Measurements from ENCODE around the gene ATG2A. TPM values are rescaled to one million over a fixed set of nuclear protein-coding genes. Genes with fewer than 3 reads are reported as not detected.

The ATG2A gene
- total and polyA plus RNA-seq, 7 experiments from 2014 or later: 3.4 to 105 (median 33.5) TPM

- ChIA-PET POLR2A (interaction anchor here (0.6 to 29.3 kb wide), 10 partner anchors 15 to 694 kb away, joined by 3 to 1324 read pairs (median 6); partner anchors contain the start of genes CDC42BPG, EHD1, MAP4K2 and SF1), CTCF (interaction anchor here (1.4 to 29.8 kb wide), 4 partner anchors 8 to 19 kb away, joined by 5 to 945 read pairs (median 158); partner anchors contain the start of gene EHD1)
- Mint-ChIP-seq H3K9me3 (peaks cover 0 to 5% (median 0%) of the 10 kb centered on the region in 11 donors), H3K27me3 (no peaks in the 10 kb centered on the region), H3K27ac (peak overlapping the region; percentile 78 to 97 (median 93)), H3K36me3 (peaks cover 9 to 46% (median 27%) of the 10 kb centered on the region in 5 donors), H3K4me1 (peaks cover 70 to 92% (median 80%) of the 10 kb centered on the region in 7 donors), H3K4me3 (peak overlapping the region; percentile 75 to 86 (median 81))
- no peaks in the 10 kb centered on the region for H3K9me3 ChIP-seq (ENCODE audit: control insufficient read depth in 2 of 3, low read length in 3 of 3)
- ATAC-seq (no peak), DNase-seq (no peak)
- H3K4me1 ChIP-seq (ENCODE audit: control insufficient read depth in 2 of 2, insufficient read depth in 2 of 2, low read length in 2 of 2): peaks cover 83 to 97% of the 10 kb centered on the region in 2 donors
- intact Hi-C loops (cut with micrococcal nuclease): loop anchor here (1.0 kb wide), 3 partner anchors 9 to 18 kb away; partner anchors contain the start of gene EHD1 (in 2 of the 2)
- H3K27me3 ChIP-seq (ENCODE audit: control insufficient read depth in 2 of 2, insufficient read depth in 2 of 2, low read length in 2 of 2): no peaks in the 10 kb centered on the region
- peaks cover 12 to 49% (median 15%) of the 10 kb centered on the region in 3 experiments for H3K36me3 ChIP-seq (ENCODE audit: control insufficient read depth in 2 of 3, insufficient read depth in 3 of 3, low read length in 3 of 3)
- peak overlapping the region; percentile 64 for H3K4me3 ChIP-seq (ENCODE audit: low read length)
- H3K27ac ChIP-seq (ENCODE audit: low read depth, low read length): peak overlapping the region; percentile 67
Measured at GRCh38 chr11:64869571-64870175, 47.3 kb downstream of the ATG2A start.

GRCh38 chr11:64868904-64869570 is 48.0 kb downstream of the ATG2A start:
- Histone ChIP-seq H3K4me1 (ENCODE audit: control insufficient read depth in 2 of 2, insufficient read depth in 2 of 2, low read length in 2 of 2) (peaks cover 84 to 97% of the 10 kb centered on the region in 2 donors), H3K4me3 (ENCODE audit: low read length) (peak overlapping the region; percentile 64), H3K27me3 (ENCODE audit: control insufficient read depth in 2 of 2, insufficient read depth in 2 of 2, low read length in 2 of 2) (no peaks in the 10 kb centered on the region), H3K9me3 (ENCODE audit: control insufficient read depth in 2 of 3, low read length in 3 of 3) (no peaks in the 10 kb centered on the region), H3K27ac (ENCODE audit: low read depth, low read length) (peak overlapping the region; percentile 67), H3K36me3 (ENCODE audit: control insufficient read depth in 2 of 3, insufficient read depth in 3 of 3, low read length in 3 of 3) (peaks cover 10 to 43% (median 12%) of the 10 kb centered on the region in 3 experiments)
- H3K4me3 Mint-ChIP-seq: peak overlapping the region; percentile 75 to 86 (median 81)
- ATAC-seq (peak; percentile 47), DNase-seq (peak in 1 of 9 donors; percentile 39)
- intact Hi-C loops (cut with micrococcal nuclease): loop anchor here (1.0 kb wide), 3 partner anchors 9 to 18 kb away; partner anchors contain the start of gene EHD1 (in 2 of the 2)
- peaks cover 65 to 92% (median 76%) of the 10 kb centered on the region in 7 donors for H3K4me1 Mint-ChIP-seq
- peaks cover 9 to 42% (median 23%) of the 10 kb centered on the region in 5 donors for H3K36me3 Mint-ChIP-seq
- ChIA-PET POLR2A (interaction anchor here (0.6 to 29.3 kb wide), 10 partner anchors 15 to 694 kb away, joined by 3 to 1324 read pairs (median 6); partner anchors contain the start of genes CDC42BPG, EHD1, MAP4K2 and SF1), CTCF (interaction anchor here (3.1 to 29.8 kb wide), 3 partner anchors 10 to 18 kb away, joined by 35 to 945 read pairs (median 280); partner anchors contain the start of gene EHD1)
- H3K27ac Mint-ChIP-seq: peak overlapping the region; percentile 86 to 97 (median 93)
- H3K9me3 Mint-ChIP-seq: peaks cover 0 to 5% (median 0%) of the 10 kb centered on the region in 11 donors
- no peaks in the 10 kb centered on the region for H3K27me3 Mint-ChIP-seq

GRCh38 chr11:64867748-64868462 is 49.1 kb downstream of the ATG2A start:
- H3K36me3 Mint-ChIP-seq: peaks cover 9 to 36% (median 23%) of the 10 kb centered on the region in 5 donors
- CTCF ChIA-PET: interaction anchor here (0.7 to 29.8 kb wide), 4 partner anchors 9 to 42 kb away, joined by 4 to 945 read pairs (median 158); partner anchors contain the start of gene EHD1
- DNase-seq: no peak

GRCh38 chr11:64866173-64866491 is 50.9 kb downstream of the ATG2A start:
- CTCF ChIA-PET: interaction anchor here (14.9 to 29.8 kb wide), 2 partner anchors 15 to 20 kb away, joined by 280 to 945 read pairs; partner anchors contain the start of gene EHD1
- DNase-seq: no peak
- Mint-ChIP-seq H3K27me3 (no peaks in the 10 kb centered on the region), H3K27ac (peak overlapping the region; percentile 89 to 98 (median 96)), H3K9me3 (peaks cover 0 to 5% (median 0%) of the 10 kb centered on the region in 11 donors), H3K36me3 (peaks cover 5 to 25% (median 19%) of the 10 kb centered on the region in 5 donors), H3K4me1 (peaks cover 63 to 95% (median 81%) of the 10 kb centered on the region in 7 donors), H3K4me3 (peak overlapping the region; percentile 64 to 91 (median 78))
- ATAC-seq: no peak
- Histone ChIP-seq H3K27ac (ENCODE audit: low read depth, low read length) (peak overlapping the region; percentile 76), H3K36me3 (ENCODE audit: control insufficient read depth in 2 of 3, insufficient read depth in 3 of 3, low read length in 3 of 3) (peaks cover 0 to 19% (median 0%) of the 10 kb centered on the region in 3 experiments), H3K27me3 (ENCODE audit: control insufficient read depth in 2 of 2, insufficient read depth in 2 of 2, low read length in 2 of 2) (no peaks in the 10 kb centered on the region), H3K9me3 (ENCODE audit: control insufficient read depth in 2 of 3, low read length in 3 of 3) (no peaks in the 10 kb centered on the region), H3K4me1 (ENCODE audit: control insufficient read depth in 2 of 2, insufficient read depth in 2 of 2, low read length in 2 of 2) (peaks cover 87 to 99% of the 10 kb centered on the region in 2 donors), H3K4me3 (ENCODE audit: low read length) (no peak overlapping the region)
- POLR2A ChIA-PET: interaction anchor here (0.6 to 29.3 kb wide), 4 partner anchors 14 to 612 kb away, joined by 3 to 1324 read pairs (median 230); partner anchors contain the start of genes CDC42BPG and EHD1
- intact Hi-C loops (cut with micrococcal nuclease): no loop called here

More at GRCh38 chr11:64867748-64868462, 49.1 kb downstream of the ATG2A start:
- H3K27me3 Mint-ChIP-seq: no peaks in the 10 kb centered on the region
- Histone ChIP-seq H3K4me3 (ENCODE audit: low read length) (peak overlapping the region; percentile 64), H3K9me3 (ENCODE audit: control insufficient read depth in 2 of 3, low read length in 3 of 3) (no peaks in the 10 kb centered on the region), H3K36me3 (ENCODE audit: control insufficient read depth in 2 of 3, insufficient read depth in 3 of 3, low read length in 3 of 3) (peaks cover 4 to 35% (median 6%) of the 10 kb centered on the region in 3 experiments), H3K27me3 (ENCODE audit: control insufficient read depth in 2 of 2, insufficient read depth in 2 of 2, low read length in 2 of 2) (no peaks in the 10 kb centered on the region), H3K27ac (ENCODE audit: low read depth, low read length) (peak overlapping the region; percentile 67), H3K4me1 (ENCODE audit: control insufficient read depth in 2 of 2, insufficient read depth in 2 of 2, low read length in 2 of 2) (peaks cover 87 to 99% of the 10 kb centered on the region in 2 donors)
- ATAC-seq: no peak
- peak overlapping the region; percentile 75 to 86 (median 81) for H3K4me3 Mint-ChIP-seq
- POLR2A ChIA-PET: interaction anchor here (0.7 to 29.3 kb wide), 6 partner anchors 16 to 887 kb away, joined by 3 to 1324 read pairs (median 12); partner anchors contain the start of genes CDC42BPG, EHD1 and SF1
- intact Hi-C loops (cut with micrococcal nuclease): no loop called here
- peaks cover 0 to 5% (median 0%) of the 10 kb centered on the region in 11 donors for H3K9me3 Mint-ChIP-seq
- peak overlapping the region; percentile 73 to 97 (median 93) for H3K27ac Mint-ChIP-seq
- H3K4me1 Mint-ChIP-seq: peaks cover 69 to 95% (median 80%) of the 10 kb centered on the region in 7 donors

GRCh38 chr11:64865286-64866172 is 51.5 kb downstream of the ATG2A start:
- Mint-ChIP-seq H3K27me3 (no peaks in the 10 kb centered on the region), H3K27ac (peak overlapping the region; percentile 89 to 98 (median 96)), H3K4me1 (peaks cover 63 to 93% (median 81%) of the 10 kb centered on the region in 7 donors), H3K4me3 (peak overlapping the region; percentile 64 to 91 (median 78)), H3K36me3 (peaks cover 5 to 26% (median 19%) of the 10 kb centered on the region in 5 donors), H3K9me3 (peaks cover 0 to 5% (median 0%) of the 10 kb centered on the region in 11 donors)
- Histone ChIP-seq H3K36me3 (ENCODE audit: control insufficient read depth in 2 of 3, insufficient read depth in 3 of 3, low read length in 3 of 3) (peaks cover 0 to 13% (median 0%) of the 10 kb centered on the region in 3 experiments), H3K27ac (ENCODE audit: low read depth, low read length) (peak overlapping the region; percentile 76), H3K27me3 (ENCODE audit: control insufficient read depth in 2 of 2, insufficient read depth in 2 of 2, low read length in 2 of 2) (no peaks in the 10 kb centered on the region), H3K9me3 (ENCODE audit: control insufficient read depth in 2 of 3, low read length in 3 of 3) (no peaks in the 10 kb centered on the region), H3K4me1 (ENCODE audit: control insufficient read depth in 2 of 2, insufficient read depth in 2 of 2, low read length in 2 of 2) (peaks cover 86 to 98% of the 10 kb centered on the region in 2 donors), H3K4me3 (ENCODE audit: low read length) (peak overlapping the region; percentile 45)
- ATAC-seq (peak; percentile 30), DNase-seq (no peak)
- intact Hi-C loops (cut with micrococcal nuclease): no loop called here
- CTCF ChIA-PET: interaction anchor here (14.9 to 29.8 kb wide), 2 partner anchors 15 to 21 kb away, joined by 280 to 945 read pairs; partner anchors contain the start of gene EHD1
- POLR2A ChIA-PET: interaction anchor here (0.6 to 29.3 kb wide), 6 partner anchors 14 to 625 kb away, joined by 3 to 1324 read pairs (median 8); partner anchors contain the start of genes CDC42BPG, EHD1, FKBP2 and PPP2R5B

Data from naive thymus-derived CD4-positive, alpha-beta T cell (primary cell).